ENCODE data around the gene C3orf49. TPM values are rescaled to one million over a fixed set of nuclear protein-coding genes. Genes with fewer than 3 reads are reported as not detected.

The C3orf49 gene
- total RNA-seq, 1 donor: not detected

DNA sequence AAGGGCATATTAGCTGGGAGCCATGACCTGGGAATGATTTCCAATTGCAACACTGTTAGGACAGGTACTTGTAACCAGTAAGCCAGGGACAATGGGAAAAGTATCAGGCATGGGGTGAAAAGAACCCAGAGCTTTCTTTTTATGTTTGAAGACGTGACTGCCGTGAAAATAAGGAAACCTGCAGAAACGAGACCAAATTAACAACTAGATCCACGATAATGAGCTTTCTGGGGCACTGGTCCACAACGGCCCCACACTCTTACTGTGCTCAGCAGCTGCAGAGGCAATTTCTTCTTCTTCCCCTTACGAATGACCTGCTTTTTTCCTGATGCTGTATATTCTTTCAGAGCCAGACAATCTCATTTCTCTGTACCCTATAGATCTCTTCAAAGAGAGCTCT is 11.4 kb downstream of the C3orf49 start:
- H3K36me3 ChIP-seq (ENCODE audit: insufficient read depth, low read length): peaks cover 9% of the 10 kb centered on the region
- no peaks in the 10 kb centered on the region for H3K79me2 ChIP-seq (ENCODE audit: insufficient read depth, low read length)
- no peak overlapping the region for H3K27ac ChIP-seq (ENCODE audit: low read depth, low read length)
- H3K4me2 ChIP-seq (ENCODE audit: insufficient read depth, low read length): no peak overlapping the region
- no peak for DNase-seq (ENCODE audit: insufficient read length, low spot score, missing footprints)
- no peaks in the 10 kb centered on the region for H3K9me3 ChIP-seq (ENCODE audit: low read depth, low read length)
- H2AFZ ChIP-seq (ENCODE audit: low read length): no peak overlapping the region
- TF ChIP-seq, protein P1, sequence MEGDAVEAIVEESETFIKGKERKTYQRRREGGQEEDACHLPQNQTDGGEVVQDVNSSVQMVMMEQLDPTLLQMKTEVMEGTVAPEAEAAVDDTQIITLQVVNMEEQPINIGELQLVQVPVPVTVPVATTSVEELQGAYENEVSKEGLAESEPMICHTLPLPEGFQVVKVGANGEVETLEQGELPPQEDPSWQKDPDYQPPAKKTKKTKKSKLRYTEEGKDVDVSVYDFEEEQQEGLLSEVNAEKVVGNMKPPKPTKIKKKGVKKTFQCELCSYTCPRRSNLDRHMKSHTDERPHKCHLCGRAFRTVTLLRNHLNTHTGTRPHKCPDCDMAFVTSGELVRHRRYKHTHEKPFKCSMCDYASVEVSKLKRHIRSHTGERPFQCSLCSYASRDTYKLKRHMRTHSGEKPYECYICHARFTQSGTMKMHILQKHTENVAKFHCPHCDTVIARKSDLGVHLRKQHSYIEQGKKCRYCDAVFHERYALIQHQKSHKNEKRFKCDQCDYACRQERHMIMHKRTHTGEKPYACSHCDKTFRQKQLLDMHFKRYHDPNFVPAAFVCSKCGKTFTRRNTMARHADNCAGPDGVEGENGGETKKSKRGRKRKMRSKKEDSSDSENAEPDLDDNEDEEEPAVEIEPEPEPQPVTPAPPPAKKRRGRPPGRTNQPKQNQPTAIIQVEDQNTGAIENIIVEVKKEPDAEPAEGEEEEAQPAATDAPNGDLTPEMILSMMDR (IDR thresholded peaks at IDR 0.05; ENCODE audit: extremely low read depth, low read depth, low read length): no peak
- no peak overlapping the region for H3K4me3 ChIP-seq (ENCODE audit: insufficient read depth, low read length)
- H4K20me1 ChIP-seq (ENCODE audit: insufficient read depth, low read length): no peaks in the 10 kb centered on the region
- no peaks in the 10 kb centered on the region for H3K27me3 ChIP-seq (ENCODE audit: insufficient read depth, low read length)
- H3K4me1 ChIP-seq (ENCODE audit: insufficient read depth, low read length): no peaks in the 10 kb centered on the region

DNA sequence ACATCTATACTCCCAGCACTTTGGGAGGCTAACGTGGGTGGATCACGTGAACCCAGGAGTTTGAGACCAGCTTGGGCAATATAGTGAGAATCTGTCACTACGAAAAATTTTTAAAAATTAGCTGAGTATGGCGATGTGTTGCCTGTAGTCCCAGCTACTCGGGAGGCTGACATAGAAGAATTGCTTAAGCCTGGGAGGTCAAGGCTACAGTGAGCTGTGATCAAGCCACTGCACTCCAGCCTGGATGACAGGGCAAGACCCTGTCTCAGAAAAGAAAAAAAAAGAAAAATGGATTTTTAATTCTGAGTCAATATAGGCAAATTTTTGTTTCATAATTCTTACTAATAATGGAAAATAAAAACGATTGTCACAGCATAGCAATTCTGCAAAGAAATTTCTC is 13.3 kb downstream of the C3orf49 start:
- Histone ChIP-seq H3K4me1 (ENCODE audit: insufficient read depth, low read length) (no peaks in the 10 kb centered on the region), H4K20me1 (ENCODE audit: insufficient read depth, low read length) (no peaks in the 10 kb centered on the region), H3K36me3 (ENCODE audit: insufficient read depth, low read length) (peaks cover 9% of the 10 kb centered on the region), H3K9me3 (ENCODE audit: low read depth, low read length) (no peaks in the 10 kb centered on the region), H3K27ac (ENCODE audit: low read depth, low read length) (no peak overlapping the region), H3K4me2 (ENCODE audit: insufficient read depth, low read length) (no peak overlapping the region), H3K27me3 (ENCODE audit: insufficient read depth, low read length) (no peaks in the 10 kb centered on the region), H3K79me2 (ENCODE audit: insufficient read depth, low read length) (no peaks in the 10 kb centered on the region), H2AFZ (ENCODE audit: low read length) (no peak overlapping the region), H3K4me3 (ENCODE audit: insufficient read depth, low read length) (no peak overlapping the region)
- no peak for DNase-seq (ENCODE audit: insufficient read length, low spot score, missing footprints)
- TF ChIP-seq, protein P1 (IDR thresholded peaks at IDR 0.05; ENCODE audit: extremely low read depth, low read depth, low read length): no peak

DNA sequence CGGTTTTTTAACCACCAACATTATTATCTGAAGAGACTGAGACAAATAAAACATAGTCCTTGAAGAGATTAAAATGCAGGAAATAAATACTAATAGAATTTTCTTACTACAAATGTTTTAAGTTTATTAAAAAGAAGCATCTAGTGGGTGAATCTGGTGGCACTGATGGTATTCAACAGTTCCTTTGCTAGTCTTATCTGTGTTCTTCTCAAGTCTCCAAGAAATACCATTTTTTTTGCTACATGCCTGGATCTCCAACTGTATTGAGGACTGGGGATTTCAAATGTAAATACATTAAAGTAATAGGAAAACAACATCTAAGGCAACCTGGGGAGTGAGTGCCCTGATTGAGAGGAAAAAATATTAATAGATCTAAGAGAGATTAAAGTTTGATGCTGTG is 22.6 kb downstream of the C3orf49 start:
- Histone ChIP-seq H3K4me2 (ENCODE audit: insufficient read depth, low read length) (no peak overlapping the region), H3K36me3 (ENCODE audit: insufficient read depth, low read length) (no peaks in the 10 kb centered on the region), H4K20me1 (ENCODE audit: insufficient read depth, low read length) (no peaks in the 10 kb centered on the region), H3K9me3 (ENCODE audit: low read depth, low read length) (no peaks in the 10 kb centered on the region), H3K4me1 (ENCODE audit: insufficient read depth, low read length) (no peaks in the 10 kb centered on the region), H3K4me3 (ENCODE audit: insufficient read depth, low read length) (no peak overlapping the region), H3K27ac (ENCODE audit: low read depth, low read length) (no peak overlapping the region), H3K27me3 (ENCODE audit: insufficient read depth, low read length) (no peaks in the 10 kb centered on the region), H3K79me2 (ENCODE audit: insufficient read depth, low read length) (peaks cover 47% of the 10 kb centered on the region), H2AFZ (ENCODE audit: low read length) (no peak overlapping the region)
- DNase-seq (ENCODE audit: insufficient read length, low spot score, missing footprints): no peak
- TF ChIP-seq, protein P1 (IDR thresholded peaks at IDR 0.05; ENCODE audit: extremely low read depth, low read depth, low read length): no peak

DNA sequence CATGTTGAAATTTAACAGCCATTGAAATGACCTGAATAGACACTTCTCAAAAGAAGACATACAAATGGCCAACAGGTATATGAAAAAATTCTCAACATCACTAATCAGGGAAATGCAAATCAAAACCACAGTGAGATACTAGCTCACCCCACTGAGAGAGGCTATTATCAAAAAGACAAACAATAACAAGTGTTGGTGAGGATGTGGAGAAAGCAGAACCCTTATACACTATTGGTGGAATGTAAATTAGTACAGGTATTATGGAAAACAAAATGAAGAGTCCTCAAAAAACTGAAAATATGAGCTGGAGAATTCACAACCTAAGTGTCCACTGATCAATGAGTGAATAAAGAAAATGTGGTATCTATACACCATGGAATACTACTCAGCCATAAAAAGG is 23.0 kb downstream of the C3orf49 start:
- Histone ChIP-seq H4K20me1 (ENCODE audit: insufficient read depth, low read length) (no peaks in the 10 kb centered on the region), H3K4me1 (ENCODE audit: insufficient read depth, low read length) (no peaks in the 10 kb centered on the region), H3K27ac (ENCODE audit: low read depth, low read length) (no peak overlapping the region), H3K4me3 (ENCODE audit: insufficient read depth, low read length) (no peak overlapping the region), H2AFZ (ENCODE audit: low read length) (no peak overlapping the region), H3K79me2 (ENCODE audit: insufficient read depth, low read length) (peaks cover 50% of the 10 kb centered on the region), H3K27me3 (ENCODE audit: insufficient read depth, low read length) (no peaks in the 10 kb centered on the region), H3K9me3 (ENCODE audit: low read depth, low read length) (no peaks in the 10 kb centered on the region), H3K36me3 (ENCODE audit: insufficient read depth, low read length) (no peaks in the 10 kb centered on the region), H3K4me2 (ENCODE audit: insufficient read depth, low read length) (no peak overlapping the region)
- TF ChIP-seq, protein P1 (IDR thresholded peaks at IDR 0.05; ENCODE audit: extremely low read depth, low read depth, low read length): no peak
- DNase-seq (ENCODE audit: insufficient read length, low spot score, missing footprints): no peak
